Heart right ventricle (tissue), 16 donors: ENCODE results near the gene RAB6B. TPM values are rescaled to one million over a fixed set of nuclear protein-coding genes. Genes with fewer than 3 reads are reported as not detected.

ENCODE experiments used
- ATAC-seq, 8 donors: fragments of 200-7000 bp; cut with Tn5 transposase; one replicate each; pipeline ENCODE4 v1.9.1; 2020; ENCODE audit warnings: mild to moderate bottlenecking in 8 of 8, moderate library complexity in 8 of 8, moderate number of reproducible peaks in 1 of 8
- DNase-seq, 2 donors: peaks; one replicate each; pipeline ENCODE4 v3.0.0-alpha.2; 2020
- H3K27ac ChIP-seq, 10 donors: fragments of 200-600 bp; sonication (generic) in 2 of 10; one replicate each; pipeline versions ENCODE4 v1.5.0 to v1.8.0; 2020 to 2022; ENCODE audit warnings: mild to moderate bottlenecking in 3 of 10
- H3K27me3 ChIP-seq, 7 donors: fragments of 200-600 bp; one replicate each; pipeline ENCODE4 v1.8.0; 2021 to 2022; ENCODE audit warnings: mild to moderate bottlenecking in 2 of 7
- H3K36me3 ChIP-seq, 9 donors: fragments of 200-600 bp; sonication (generic) in 1 of 9; one replicate each; pipeline versions ENCODE4 v1.5.0 to v1.8.0; 2020 to 2022; ENCODE audit warnings: mild to moderate bottlenecking in 2 of 9
- H3K4me1 ChIP-seq, 9 donors: fragments of 200-600 bp; sonication (generic) in 1 of 9; one replicate each; pipeline versions ENCODE4 v1.5.0 to v1.8.0; 2020 to 2022; ENCODE audit warnings: mild to moderate bottlenecking in 4 of 9
- H3K4me3 ChIP-seq, 10 donors: fragments of 200-600 bp; sonication (generic) in 2 of 10; one replicate each; pipeline versions ENCODE4 v1.5.0 to v1.8.0; 2020 to 2022; ENCODE audit warnings: mild to moderate bottlenecking in 7 of 10, moderate library complexity in 2 of 10
- H3K9me3 ChIP-seq, 11 donors: fragments of 200-600 bp in 10 of 11; sonication (generic) in 2 of 11; one replicate each; pipeline versions ENCODE4 v1.5.0 to v1.8.0; 2013 to 2022; ENCODE audit warnings: mild to moderate bottlenecking in 2 of 11, control low read depth in 1 of 11, moderate library complexity in 1 of 11
- CTCF ChIP-seq, 9 donors: fragments of 200-600 bp; sonication (generic) in 2 of 9; IDR thresholded peaks; one replicate each; pipeline versions ENCODE4 v1.5.0 to v1.8.0; 2021 to 2022; ENCODE audit warnings: antibody characterized with exemption in 9 of 9, mild to moderate bottlenecking in 5 of 9, moderate library complexity in 1 of 9
- WGBS, 2 donors: extraction: QIAGEN DNeasy Blood & Tissue Kit; methylation state at CpG; one replicate each; pipeline ENCODE4 v1.1.7; 2013; ENCODE audit warnings: inconsistent platforms in 1 of 2; 5-methylcytosine and 5-hydroxymethylcytosine counted together
- intact Hi-C, 10 donors: fragments of 100-400 bp; cut with DNase I; formaldehyde crosslinking; loops; one replicate each; pipeline versions ENCODE4 v1.11.1 to v1.14.2; 2022
- polyA plus RNA-seq, 2 donors: library from polyadenylated mRNA; stranded (reverse); fragments of 200-250 nt; gene quantifications; one replicate each; pipeline ENCODE4 v1.2.3, GENCODE V29; 2013
- total RNA-seq, 10 donors: library from RNA; stranded (reverse); fragmentation: NEBNext Ultra II Directional in 3 of 10; extraction: Animal tissue kit (Norgen Biotek cat#: 25700) in 3 of 10; gene quantifications; one replicate each; pipeline versions ENCODE4 v1.2.1 to v1.2.4, GENCODE V29; 2021 to 2023
- donor health status: Arrhythmogenic right ventricular cardiomyopathy.
- donor health status: ischemic (EF 13 %, LVEDD 7.1; RV severe dilation, severe dysfunction).
- donor health status: healthy with polysubstance abuse.
- donor health status: DM: no; HTN: yes; CAD: no.
- donor health status: DM: no; HTN: no; CAD: no.
- donor health status: ischemic (EF 25% LVEDD 6.9; RV normal size, moderate dysfunction).
- donor health status: ischemic (EF 25% LVEDD 5.7; RV mildly dilated, moderate dysfunction).
- donor health status: healthy.
- donor health status: DM: yes; HTN: yes; CAD: no.
- donor health status: Ischemic cardiomyopathy.
- donor health status: ischemic (EF 35%, LVEDD 5.7; RV mildly dilated, moderate dysfunction).
- donor health status: nonischemic (EF 11% LVEDD 7.7; RV severe dilation, severe dysfunction).
- donor health status: DM: yes; HTN: yes; CAD: no.
- donor health status: PGD.
- donor health status: ischemic (EF 29% LVEDD 5.4; RV normal size, mild dysfunction).
- donor health status: nonischemic (EF 23%, LVEDD 6.1; RV moderate dilation, normal function).

RAB6B gene
- total and polyA plus RNA-seq, 12 donors: 7.0 to 73.8 (median 44.2) TPM

- Histone ChIP-seq H3K4me1 (peaks cover 0 to 21% (median 12%) of the 10 kb centered on the region in 9 donors), H3K4me3 (peak within 1 kb of the TSS; percentile 45 to 99 (median 88)), H3K27ac (peak within 1 kb of the TSS in 9 of 10 donors; percentile 17 to 86 (median 73)), H3K9me3 (no peaks in the 10 kb centered on the region), H3K36me3 (peaks cover 0 to 36% (median 14%) of the 10 kb centered on the region in 9 donors), H3K27me3 (peaks cover 0 to 7% (median 0%) of the 10 kb centered on the region in 7 donors)
- 0% methylated on average over 53 of the region's 53 CpGs for WGBS, 2 donors
- ATAC-seq: peak; percentile 100
- no peak for TF ChIP-seq CTCF (IDR thresholded peaks at IDR 0.05)
- intact Hi-C loops: loop anchor here in 4 of 10 donors (5.0 to 10.0 kb wide), 2 partner anchors 141 to 144 kb away; partner anchors contain the start of gene TOPBP1 (in 4 of the 4)
- peak; percentile 95 to 96 for DNase-seq
These were observed 89.8 kb downstream of the RAB6B start, which contains the start of gene SRPRB for GRCh38 chr3:133805702-133806475. SRPRB (plus strand) TSS chr3:133805815; CDS start chr3:133805849, 34 bp downstream.

- no peak for TF ChIP-seq CTCF (IDR thresholded peaks at IDR 0.05)
These were observed 90.3 kb downstream of the RAB6B start for GRCh38 chr3:133805384-133805701.

GRCh38 chr3:133804896-133805295, 90.8 kb downstream of the RAB6B start:
- no peak for TF ChIP-seq CTCF (IDR thresholded peaks at IDR 0.05)
- ATAC-seq (no peak), DNase-seq (no peak)
- 60 to 77% methylated on average over 4 of the region's 4 CpGs for WGBS, 2 donors
- peaks cover 0 to 10% (median 0%) of the 10 kb centered on the region in 7 donors for H3K27me3 ChIP-seq
- H3K9me3 ChIP-seq: no peaks in the 10 kb centered on the region
- H3K27ac ChIP-seq: peak overlapping the region in 1 of 10 donors; percentile 74
- intact Hi-C loops: loop anchor here in 5 of 10 donors (5.0 to 10.0 kb wide), 2 partner anchors 140 to 143 kb away; partner anchors contain the start of gene TOPBP1 (in 5 of the 5)
- H3K4me3 ChIP-seq: peak overlapping the region in 7 of 10 donors; percentile 78 to 99 (median 93)
- peaks cover 0 to 21% (median 12%) of the 10 kb centered on the region in 9 donors for H3K4me1 ChIP-seq
- H3K36me3 ChIP-seq: peaks cover 0 to 26% (median 14%) of the 10 kb centered on the region in 9 donors

More at GRCh38 chr3:133805384-133805701, 90.3 kb downstream of the RAB6B start:
- H3K4me1 ChIP-seq: peaks cover 0 to 21% (median 12%) of the 10 kb centered on the region in 9 donors
- WGBS, 2 donors: 8 to 15% methylated on average over 15 of the region's 15 CpGs
- H3K36me3 ChIP-seq: peaks cover 0 to 30% (median 14%) of the 10 kb centered on the region in 9 donors
- H3K27me3 ChIP-seq: peaks cover 0 to 10% (median 0%) of the 10 kb centered on the region in 7 donors
- peak overlapping the region; percentile 45 to 99 (median 88) for H3K4me3 ChIP-seq
- intact Hi-C loops: loop anchor here in 4 of 10 donors (5.0 to 10.0 kb wide), 2 partner anchors 141 to 143 kb away; partner anchors contain the start of gene TOPBP1 (in 4 of the 4)
- peak overlapping the region in 3 of 10 donors; percentile 68 to 74 (median 69) for H3K27ac ChIP-seq
- H3K9me3 ChIP-seq: no peaks in the 10 kb centered on the region
- no peak for ATAC-seq
- DNase-seq: no peak

- intact Hi-C loops: loop anchor here in 3 of 10 donors (5.0 to 10.0 kb wide), 2 partner anchors 139 to 141 kb away; partner anchors contain the start of gene TOPBP1 (in 3 of the 3)
- Histone ChIP-seq H3K4me1 (peaks cover 0 to 21% (median 12%) of the 10 kb centered on the region in 9 donors), H3K9me3 (no peaks in the 10 kb centered on the region), H3K27me3 (peaks cover 0 to 12% (median 6%) of the 10 kb centered on the region in 7 donors), H3K27ac (no peak overlapping the region), H3K36me3 (peaks cover 0 to 11% (median 9%) of the 10 kb centered on the region in 9 donors), H3K4me3 (no peak overlapping the region)
- 90 to 91% methylated on average over 5 of the region's 5 CpGs for WGBS, 2 donors
- TF ChIP-seq CTCF (IDR thresholded peaks at IDR 0.05): no peak
- no peak for DNase-seq
- no peak for ATAC-seq
These were observed 92.2 kb downstream of the RAB6B start for GRCh38 chr3:133803469-133803868.
